Measurements from ENCODE around the gene EBI3. TPM values are rescaled to one million over a fixed set of nuclear protein-coding genes. Genes with fewer than 3 reads are reported as not detected.

The EBI3 gene
- total and polyA plus RNA-seq, 2 of the 13 experiments (the other 11 are each of a cell fraction or from before 2014, with no cell fraction given) = 3.4 TPM; not detected in 1

DNA sequence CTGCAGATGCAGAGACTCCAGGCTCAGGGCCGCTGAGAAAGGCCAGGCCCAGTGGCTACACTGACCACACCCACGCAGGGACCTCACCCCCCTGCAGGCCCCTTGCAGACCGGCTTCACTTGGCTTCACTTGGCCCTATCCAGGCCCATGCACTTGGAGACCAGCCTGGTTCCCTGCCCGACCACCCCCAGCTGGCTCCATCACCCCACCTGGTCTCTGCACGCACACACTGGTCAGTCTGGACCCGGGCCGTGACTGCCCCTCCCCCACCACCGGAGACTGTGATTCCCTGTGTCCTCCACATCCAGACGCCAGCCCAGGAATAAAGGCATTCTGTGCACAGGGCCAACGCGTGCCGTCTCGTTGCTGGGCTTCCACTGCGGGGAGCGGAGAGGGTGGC, 4.9 kb upstream of the EBI3 start (continued):
- TF ChIP-seq ZNF263 (CRISPR knock-in tag; IDR thresholded peaks at IDR 0.05) (no peak), RCOR2 (CRISPR knock-in tag; IDR thresholded peaks at IDR 0.05) (no peak), ZBTB40 (IDR thresholded peaks at IDR 0.05) (no peak), ZBTB40 (CRISPR knock-in tag; IDR thresholded peaks at IDR 0.05) (no peak), HDAC2 (CRISPR knock-in tag; IDR thresholded peaks at IDR 0.05) (peak; percentile 56; the same call in 1 of the 2 replicates), ZNF382 (CRISPR knock-in tag; IDR thresholded peaks at IDR 0.05; ENCODE audit: borderline replicate concordance) (no peak), ZBTB37 (CRISPR knock-in tag; IDR thresholded peaks at IDR 0.05) (no peak), HMG20A (CRISPR knock-in tag; IDR thresholded peaks at IDR 0.05; ENCODE audit: borderline replicate concordance) (no peak), ZMAT3 (CRISPR knock-in tag; conservative IDR thresholded peaks at IDR 0.05) (0 out of 2 replicates have a peak, but pooled peaks have one; percentile 61), LCORL (IDR thresholded peaks at IDR 0.05) (no peak), LCORL (CRISPR knock-in tag; IDR thresholded peaks at IDR 0.05) (0 out of 2 replicates have a peak, but pooled peaks have one; percentile 47), SNRNP70 (IDR thresholded peaks at IDR 0.05; ENCODE audit: low read depth, low read length) (no peak)
- TF ChIP-seq, protein P1, sequence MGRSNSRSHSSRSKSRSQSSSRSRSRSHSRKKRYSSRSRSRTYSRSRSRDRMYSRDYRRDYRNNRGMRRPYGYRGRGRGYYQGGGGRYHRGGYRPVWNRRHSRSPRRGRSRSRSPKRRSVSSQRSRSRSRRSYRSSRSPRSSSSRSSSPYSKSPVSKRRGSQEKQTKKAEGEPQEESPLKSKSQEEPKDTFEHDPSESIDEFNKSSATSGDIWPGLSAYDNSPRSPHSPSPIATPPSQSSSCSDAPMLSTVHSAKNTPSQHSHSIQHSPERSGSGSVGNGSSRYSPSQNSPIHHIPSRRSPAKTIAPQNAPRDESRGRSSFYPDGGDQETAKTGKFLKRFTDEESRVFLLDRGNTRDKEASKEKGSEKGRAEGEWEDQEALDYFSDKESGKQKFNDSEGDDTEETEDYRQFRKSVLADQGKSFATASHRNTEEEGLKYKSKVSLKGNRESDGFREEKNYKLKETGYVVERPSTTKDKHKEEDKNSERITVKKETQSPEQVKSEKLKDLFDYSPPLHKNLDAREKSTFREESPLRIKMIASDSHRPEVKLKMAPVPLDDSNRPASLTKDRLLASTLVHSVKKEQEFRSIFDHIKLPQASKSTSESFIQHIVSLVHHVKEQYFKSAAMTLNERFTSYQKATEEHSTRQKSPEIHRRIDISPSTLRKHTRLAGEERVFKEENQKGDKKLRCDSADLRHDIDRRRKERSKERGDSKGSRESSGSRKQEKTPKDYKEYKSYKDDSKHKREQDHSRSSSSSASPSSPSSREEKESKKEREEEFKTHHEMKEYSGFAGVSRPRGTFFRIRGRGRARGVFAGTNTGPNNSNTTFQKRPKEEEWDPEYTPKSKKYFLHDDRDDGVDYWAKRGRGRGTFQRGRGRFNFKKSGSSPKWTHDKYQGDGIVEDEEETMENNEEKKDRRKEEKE (IDR thresholded peaks at IDR 0.05) = no peak
- TF ChIP-seq, protein P2, sequence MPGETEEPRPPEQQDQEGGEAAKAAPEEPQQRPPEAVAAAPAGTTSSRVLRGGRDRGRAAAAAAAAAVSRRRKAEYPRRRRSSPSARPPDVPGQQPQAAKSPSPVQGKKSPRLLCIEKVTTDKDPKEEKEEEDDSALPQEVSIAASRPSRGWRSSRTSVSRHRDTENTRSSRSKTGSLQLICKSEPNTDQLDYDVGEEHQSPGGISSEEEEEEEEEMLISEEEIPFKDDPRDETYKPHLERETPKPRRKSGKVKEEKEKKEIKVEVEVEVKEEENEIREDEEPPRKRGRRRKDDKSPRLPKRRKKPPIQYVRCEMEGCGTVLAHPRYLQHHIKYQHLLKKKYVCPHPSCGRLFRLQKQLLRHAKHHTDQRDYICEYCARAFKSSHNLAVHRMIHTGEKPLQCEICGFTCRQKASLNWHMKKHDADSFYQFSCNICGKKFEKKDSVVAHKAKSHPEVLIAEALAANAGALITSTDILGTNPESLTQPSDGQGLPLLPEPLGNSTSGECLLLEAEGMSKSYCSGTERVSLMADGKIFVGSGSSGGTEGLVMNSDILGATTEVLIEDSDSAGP (CRISPR knock-in tag; IDR thresholded peaks at IDR 0.05; ENCODE audit: borderline replicate concordance) = peak; percentile 20; the same call in 1 of the 2 replicates
- TF ChIP-seq, protein P3, sequence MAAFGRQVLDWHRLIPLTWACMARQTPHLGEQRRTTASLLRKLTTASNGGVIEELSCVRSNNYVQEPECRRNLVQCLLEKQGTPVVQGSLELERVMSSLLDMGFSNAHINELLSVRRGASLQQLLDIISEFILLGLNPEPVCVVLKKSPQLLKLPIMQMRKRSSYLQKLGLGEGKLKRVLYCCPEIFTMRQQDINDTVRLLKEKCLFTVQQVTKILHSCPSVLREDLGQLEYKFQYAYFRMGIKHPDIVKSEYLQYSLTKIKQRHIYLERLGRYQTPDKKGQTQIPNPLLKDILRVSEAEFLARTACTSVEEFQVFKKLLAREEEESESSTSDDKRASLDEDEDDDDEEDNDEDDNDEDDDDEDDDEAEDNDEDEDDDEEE (CRISPR knock-in tag; IDR thresholded peaks at IDR 0.05) = no peak
